HL-60 (cell line): Measurements from ENCODE around the gene IQSEC1.

Experiments used
- DNase-seq, 2 experiments: peaks; one replicate each; pipeline ENCODE4 v3.0.0-alpha.2; 2010 to 2020; ENCODE audit warnings: low read depth in 1 of 2, low spot score in 1 of 2
- H3K27ac ChIP-seq: fragments of 250-450 bp; sonication (Bioruptor Pico); replicated peaks from 2 replicates; pipeline ENCODE4 v1.5.1; 2020; ENCODE audit warnings: mild to moderate bottlenecking, moderate library complexity
- H3K27me3 ChIP-seq: fragments of 250-450 bp; sonication (Bioruptor Pico); 2 replicates; pipeline ENCODE4 v1.5.1; 2021; ENCODE audit warnings: mild to moderate bottlenecking, moderate library complexity; ENCODE audit not compliant: insufficient read depth, poor library complexity, severe bottlenecking
- H3K4me3 ChIP-seq: replicated peaks from 2 replicates; pipeline ENCODE4 v1.5.1; 2011; ENCODE audit warnings: mild to moderate bottlenecking, control low read depth, low read length; ENCODE audit not compliant: insufficient read depth
- CTCF ChIP-seq: IDR thresholded peaks from one replicate; pipeline ENCODE4 v1.5.1; 2011; ENCODE audit warnings: low read length, control low read depth, inconsistent platforms; ENCODE audit not compliant: insufficient read depth
- GABPA ChIP-seq: IDR thresholded peaks from 2 replicates; pipeline ENCODE4 v1.6.1; 2012; ENCODE audit warnings: low read depth
- POLR2AphosphoS5 ChIP-seq: IDR thresholded peaks from 2 replicates; pipeline ENCODE4 v1.6.1; 2012; ENCODE audit warnings: low read depth
- REST ChIP-seq: IDR thresholded peaks from 2 replicates; pipeline ENCODE4 v1.6.1; 2012; ENCODE audit warnings: low read depth; ENCODE audit not compliant: insufficient replicate concordance
- SPI1 ChIP-seq: IDR thresholded peaks from 2 replicates; pipeline ENCODE4 v1.6.1; 2012; ENCODE audit warnings: low read depth, mild to moderate bottlenecking, borderline replicate concordance

The IQSEC1 gene

DNA sequence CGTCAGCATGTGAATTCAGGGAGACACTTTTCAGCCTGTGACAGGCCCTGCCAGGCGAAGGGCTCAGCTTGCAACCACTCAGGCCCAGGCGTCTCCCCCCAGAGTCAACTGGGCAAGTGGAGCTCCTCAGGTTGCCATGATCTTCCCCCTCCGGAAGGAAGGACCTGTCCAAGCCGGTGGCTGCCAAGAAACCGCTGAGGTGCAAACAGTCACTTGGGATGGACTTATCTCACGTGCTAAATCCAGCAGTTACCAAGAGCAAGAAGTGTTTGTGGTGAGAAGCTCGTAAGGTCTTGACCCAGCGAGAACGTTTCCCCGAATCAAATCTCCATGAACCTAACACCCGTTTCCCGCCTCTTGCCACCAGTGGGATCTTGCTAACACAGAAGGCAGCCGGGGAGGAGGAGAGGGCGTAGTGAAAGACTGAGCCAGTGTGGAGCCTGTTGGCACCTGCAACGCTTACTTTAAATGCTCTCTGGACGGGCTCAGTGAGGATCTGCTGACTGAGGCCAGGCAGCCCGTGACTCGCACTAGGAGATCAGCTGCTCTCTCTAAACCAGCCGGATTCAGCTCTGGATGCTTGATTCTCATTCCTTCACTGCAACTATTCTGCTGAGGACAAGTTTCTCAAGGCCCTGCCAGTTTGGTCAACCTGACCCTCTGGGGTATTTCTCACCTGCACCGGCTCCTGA lies 39.0 kb downstream of the IQSEC1 start:
- Histone ChIP-seq H3K4me3 (no peak overlapping the region), H3K27me3 (peaks cover 18% of the 10 kb centered on the region), H3K27ac (no peak overlapping the region)
- no peak for DNase-seq
- TF ChIP-seq REST (no peak), SPI1 (no peak), GABPA (no peak), CTCF (no peak), POLR2AphosphoS5 (no peak)

- DNase-seq: no peak
- Histone ChIP-seq H3K27ac (no peak overlapping the region), H3K4me3 (no peak overlapping the region), H3K27me3 (peaks cover 4% of the 10 kb centered on the region)
- TF ChIP-seq REST (no peak), SPI1 (no peak), POLR2AphosphoS5 (no peak), GABPA (no peak), CTCF (no peak)
Observed at GRCh38 chr3:13032206-13032605, 41.0 kb downstream of the IQSEC1 start.

DNA sequence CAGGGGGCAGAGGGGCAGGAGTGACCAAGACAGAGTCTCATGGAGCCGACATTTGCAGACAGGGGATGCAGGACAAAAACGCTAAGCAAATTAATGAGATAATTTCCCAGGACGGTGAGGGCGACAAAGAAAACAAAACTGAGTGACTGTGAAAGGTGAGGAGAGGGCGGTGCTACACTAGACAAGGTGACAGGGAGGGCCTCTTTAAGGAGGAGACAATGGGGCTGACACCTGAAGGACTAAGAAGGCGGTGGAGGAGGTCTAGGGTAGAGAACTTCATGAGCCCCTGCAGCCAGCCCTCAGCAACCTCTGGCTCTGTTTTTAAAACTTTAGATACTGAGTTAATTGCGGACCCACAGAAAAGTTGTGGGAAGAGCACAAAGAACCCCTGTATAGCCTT lies 41.6 kb downstream of the IQSEC1 start:
- Histone ChIP-seq H3K27me3 (peaks cover 4% of the 10 kb centered on the region), H3K4me3 (no peak overlapping the region), H3K27ac (no peak overlapping the region)
- no peak for DNase-seq
- no peak for TF ChIP-seq CTCF
- no peak for TF ChIP-seq POLR2AphosphoS5
- TF ChIP-seq GABPA: no peak
- TF ChIP-seq SPI1: no peak
- no peak for TF ChIP-seq REST
